Small intestine (tissue), 7 donors: ENCODE results near the gene FRG1. TPM values are rescaled to one million over a fixed set of nuclear protein-coding genes. Genes with fewer than 3 reads are reported as not detected.
"Not testable (repeated sequence)": the region's sequence is repeated elsewhere in the genome, so short reads cannot be mapped to it uniquely, and the experiment has no call there.

Experiments used
- DNase-seq, 2 donors: peaks; one replicate each; pipeline versions ENCODE4 v3.0.0 to v3.0.0-alpha.2; 2013
- FAIRE-seq: peaks from 2 replicates; lab custom pipeline; 2012; peaks lifted over from hg19 to GRCh38; lab: Jason Lieb, UNC
- H3K27ac ChIP-seq, 3 donors: one replicate each; pipeline ENCODE4 v1.5.1; 2013; ENCODE audit warnings: low read length in 2 of 3, mild to moderate bottlenecking in 2 of 3, control low read depth in 1 of 3, inconsistent platforms in 1 of 3, low read depth in 1 of 3, moderate library complexity in 1 of 3
- H3K27me3 ChIP-seq, 3 donors: one replicate each; pipeline ENCODE4 v1.6.1; 2013; ENCODE audit warnings: low read length in 3 of 3, inconsistent platforms in 1 of 3; ENCODE audit not compliant: control insufficient read depth in 3 of 3, insufficient read depth in 3 of 3
- H3K36me3 ChIP-seq, 3 donors: one replicate each; pipeline ENCODE4 v1.6.1; 2013; ENCODE audit warnings: low read length in 3 of 3, inconsistent platforms in 1 of 3, low read depth in 1 of 3, mild to moderate bottlenecking in 1 of 3, moderate library complexity in 1 of 3; ENCODE audit not compliant: control insufficient read depth in 3 of 3, insufficient read depth in 2 of 3
- H3K4me1 ChIP-seq, 3 donors: one replicate each; pipeline ENCODE4 v1.6.1; 2013; ENCODE audit warnings: low read length in 2 of 3, inconsistent platforms in 1 of 3, low read depth in 1 of 3, mild to moderate bottlenecking in 1 of 3, moderate library complexity in 1 of 3; ENCODE audit not compliant: control insufficient read depth in 3 of 3, insufficient read depth in 2 of 3
- H3K4me3 ChIP-seq, 3 donors: one replicate each; pipeline ENCODE4 v1.5.1; 2013; ENCODE audit warnings: low read length in 3 of 3, control low read depth in 1 of 3, inconsistent platforms in 1 of 3, low read depth in 1 of 3, mild to moderate bottlenecking in 1 of 3, moderate library complexity in 1 of 3
- H3K9me3 ChIP-seq, 2 donors: one replicate each; pipeline ENCODE4 v1.6.1; 2013; ENCODE audit warnings: low read depth in 1 of 2, low read length in 1 of 2; ENCODE audit not compliant: control insufficient read depth in 2 of 2, insufficient read depth in 1 of 2
- WGBS, 3 donors: extraction: QIAGEN DNeasy Blood & Tissue Kit; methylation state at CpG; one replicate each; pipeline ENCODE4 v1.1.7; 2013; 5-methylcytosine and 5-hydroxymethylcytosine counted together
- polyA plus RNA-seq, 4 donors: library from polyadenylated mRNA; stranded (reverse) in 3 of 4; unstranded in 1 of 4; fragments of 200-250 nt in 3 of 4; fragments of 120-200 nt in 1 of 4; gene quantifications; one replicate each; pipeline versions ENCODE4 v1.2.1 to v1.2.3, GENCODE V29; 2013
- donor health status: healthy with polysubstance abuse.
- donor health status: control.
- donor health status: control.
- donor health status: Bipolar disorder and iron deficiency.
- donor health status: healthy.

FRG1 gene
- polyA plus RNA-seq, 4 donors = 35.6 to 40.4 (median 38.7) TPM

GRCh38 chr4:189926742-189927141 lies 13.9 kb upstream of the FRG1 start:
- H3K4me1 ChIP-seq, H3K9me3 ChIP-seq, H3K36me3 ChIP-seq, FAIRE-seq, H3K27ac ChIP-seq, H3K27me3 ChIP-seq, DNase-seq, H3K4me3 ChIP-seq: not testable (repeated sequence)
- 76 to 83% (median 80%) methylated on average over 4 to 5 of the region's 5 CpGs for WGBS, 3 donors

- H3K9me3 ChIP-seq = peaks cover 0 to 3% of the 10 kb centered on the region in 2 donors
- peak overlapping the region; percentile 86 to 94 (median 88) for H3K27ac ChIP-seq
- peaks cover 0 to 3% (median 0%) of the 10 kb centered on the region in 3 donors for H3K36me3 ChIP-seq
- H3K4me3 ChIP-seq = peak overlapping the region; percentile 73 to 96 (median 88)
- no peaks in the 10 kb centered on the region for H3K27me3 ChIP-seq
- DNase-seq = no peak
- WGBS, 3 donors = 2 to 3% (median 2%) methylated on average over 28 to 31 of the region's 31 CpGs
- H3K4me1 ChIP-seq = peaks cover 0 to 3% (median 0%) of the 10 kb centered on the region in 3 donors
- FAIRE-seq = no peak
Observed at GRCh38 chr4:189941005-189941450, 356 bp downstream of the FRG1 start.

- H3K4me3 ChIP-seq, H3K27me3 ChIP-seq, H3K27ac ChIP-seq, H3K4me1 ChIP-seq, FAIRE-seq, H3K36me3 ChIP-seq, H3K9me3 ChIP-seq, DNase-seq: not testable (repeated sequence)
- 97 to 100% (median 98%) methylated on average over 3 of the region's 3 CpGs for WGBS, 3 donors
Observed at GRCh38 chr4:189942412-189942811, 1.7 kb downstream of the FRG1 start.

- not testable (repeated sequence) for H3K9me3 ChIP-seq, H3K27ac ChIP-seq, H3K27me3 ChIP-seq, DNase-seq, FAIRE-seq, H3K36me3 ChIP-seq, H3K4me1 ChIP-seq, H3K4me3 ChIP-seq
- 86 to 96% (median 95%) methylated on average over 5 of the region's 5 CpGs for WGBS, 3 donors
Observed at GRCh38 chr4:189944077-189944476, 3.4 kb downstream of the FRG1 start.

- not testable (repeated sequence) for H3K9me3 ChIP-seq, DNase-seq, FAIRE-seq, H3K27ac ChIP-seq, H3K36me3 ChIP-seq, H3K27me3 ChIP-seq, H3K4me1 ChIP-seq, H3K4me3 ChIP-seq
- 92 to 94% (median 94%) methylated on average over 13 of the region's 13 CpGs for WGBS, 3 donors
Observed at GRCh38 chr4:189946906-189947305, 6.2 kb downstream of the FRG1 start.

GRCh38 chr4:189948486-189948885 lies 7.8 kb downstream of the FRG1 start:
- H3K36me3 ChIP-seq, H3K27ac ChIP-seq, H3K9me3 ChIP-seq, H3K27me3 ChIP-seq, H3K4me3 ChIP-seq, FAIRE-seq, H3K4me1 ChIP-seq, DNase-seq: not testable (repeated sequence)
- 74 to 83% (median 81%) methylated on average over 7 of the region's 7 CpGs for WGBS, 3 donors

GRCh38 chr4:189969291-189969690 lies 28.6 kb downstream of the FRG1 start:
- not testable (repeated sequence) for H3K4me3 ChIP-seq, H3K27ac ChIP-seq, H3K36me3 ChIP-seq, DNase-seq, H3K4me1 ChIP-seq, FAIRE-seq, H3K27me3 ChIP-seq, H3K9me3 ChIP-seq
- WGBS, 3 donors = 33 to 50% (median 44%) methylated on average over 1 of the region's 1 CpG

- DNase-seq (no peak), FAIRE-seq (no peak)
- Histone ChIP-seq H3K36me3 (no peaks in the 10 kb centered on the region), H3K27ac (no peak overlapping the region), H3K4me3 (no peak overlapping the region), H3K9me3 (peaks cover 0 to 3% of the 10 kb centered on the region in 2 donors), H3K27me3 (no peaks in the 10 kb centered on the region), H3K4me1 (no peaks in the 10 kb centered on the region)
Observed at GRCh38 chr4:189973646-189974045, 33.0 kb downstream of the FRG1 start.

GRCh38 chr4:189974056-189974455 lies 33.4 kb downstream of the FRG1 start:
- Histone ChIP-seq H3K27me3 (no peaks in the 10 kb centered on the region), H3K4me3 (no peak overlapping the region), H3K9me3 (peaks cover 0 to 3% of the 10 kb centered on the region in 2 donors), H3K4me1 (no peaks in the 10 kb centered on the region), H3K27ac (no peak overlapping the region), H3K36me3 (no peaks in the 10 kb centered on the region)
- FAIRE-seq = no peak
- no peak for DNase-seq
- WGBS, 3 donors = 42 to 49% (median 48%) methylated on average over 5 of the region's 5 CpGs
